ENCODE results near the gene FOXO3.

DNA sequence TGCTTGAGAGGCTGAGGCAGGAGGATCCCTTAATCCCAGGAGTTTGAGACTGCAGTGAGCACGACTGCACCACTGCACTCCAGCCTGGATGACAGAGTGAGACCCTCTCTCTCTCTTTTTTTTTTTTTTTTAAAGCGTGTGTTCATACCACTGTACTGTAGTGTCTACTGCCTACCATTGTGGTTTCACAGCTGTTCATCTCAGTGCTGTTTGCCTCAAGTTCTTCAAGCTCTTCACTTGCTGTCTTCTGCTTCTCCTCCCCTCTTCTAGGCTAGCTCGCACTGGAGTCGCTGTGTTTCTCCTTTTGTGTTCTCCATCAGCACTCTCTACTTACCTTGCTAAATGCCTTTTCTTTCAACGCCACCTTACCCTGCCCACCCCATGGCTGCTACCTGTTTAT, 7.4 kb downstream of the FOXO3 start:
- TF ChIP-seq CTCF (IDR thresholded peaks at IDR 0.05), result no peak
- no peak for TF ChIP-seq EP300 (IDR thresholded peaks at IDR 0.05)
